NCI-H510A (cell line): ENCODE results near the gene SBF1.
"Not testable (repeated sequence)": the region's sequence is repeated elsewhere in the genome, so short reads cannot be mapped to it uniquely, and the experiment has no call there.

ENCODE experiments used
- DNase-seq: peaks from one replicate; lab custom pipeline; 2025; lab: John Stamatoyannopoulos, UW

SBF1 gene

DNA sequence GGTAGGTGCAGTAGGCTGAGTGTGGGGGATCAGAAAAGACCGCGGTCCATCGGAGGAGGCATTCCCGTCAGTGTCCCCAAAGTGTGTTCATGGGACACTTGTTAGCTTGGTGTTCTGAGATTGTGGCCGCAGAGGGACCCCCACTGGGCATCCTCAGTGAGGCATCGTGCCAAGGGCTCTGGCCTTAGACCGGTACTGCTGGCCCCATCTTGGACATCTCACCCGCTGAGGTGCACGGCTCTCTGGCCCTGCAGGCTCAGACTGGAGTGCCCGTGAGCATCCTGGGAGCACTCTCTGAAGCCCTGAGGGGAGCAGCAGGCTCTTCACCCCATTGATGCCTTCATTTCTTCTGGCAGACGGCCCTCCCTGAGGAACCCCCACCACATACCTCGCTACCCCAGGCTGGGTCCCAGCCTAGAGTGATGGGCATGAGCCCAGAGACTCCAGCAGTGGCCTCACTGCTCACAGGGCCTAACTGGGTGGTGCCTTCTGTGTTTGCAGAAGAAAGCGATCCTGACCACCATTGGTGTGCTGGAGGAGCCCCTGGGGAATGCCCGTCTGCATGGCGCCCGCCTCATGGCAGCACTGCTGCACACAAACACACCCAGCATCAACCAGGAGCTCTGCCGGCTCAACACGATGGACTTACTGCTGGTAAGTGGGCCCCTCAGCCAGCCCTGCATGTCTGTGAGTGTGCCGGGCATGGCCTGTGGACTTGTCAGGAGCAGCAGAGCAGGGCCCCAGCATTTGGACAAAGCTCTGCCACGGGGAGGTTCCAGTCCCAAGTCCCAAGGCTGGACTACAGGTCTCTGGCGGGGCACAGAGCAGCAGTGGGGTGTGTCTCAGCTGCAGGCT, 51.6 kb downstream of the SBF1 start:
- DNase-seq, result no peak

DNA sequence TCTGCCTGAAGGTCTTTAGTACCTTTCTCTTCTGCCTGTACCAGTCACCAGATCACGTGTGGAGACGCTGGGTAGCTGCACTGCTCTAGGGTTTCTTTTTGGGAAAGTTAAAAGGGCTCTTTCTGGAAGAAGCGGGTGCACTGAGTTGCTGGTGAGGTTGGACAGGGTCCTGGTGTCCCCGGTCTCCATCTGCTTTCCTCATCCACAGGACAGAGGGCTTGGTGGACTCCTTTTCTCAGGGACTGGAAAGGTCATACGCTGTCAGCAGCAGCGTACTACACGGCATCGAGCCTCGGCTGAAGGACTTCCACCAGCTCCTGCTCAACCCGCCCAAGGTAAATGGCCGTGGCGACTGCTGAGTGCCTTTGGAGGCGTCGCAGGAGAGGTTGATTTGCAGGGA, 52.8 kb downstream of the SBF1 start:
- DNase-seq, result no peak

DNA sequence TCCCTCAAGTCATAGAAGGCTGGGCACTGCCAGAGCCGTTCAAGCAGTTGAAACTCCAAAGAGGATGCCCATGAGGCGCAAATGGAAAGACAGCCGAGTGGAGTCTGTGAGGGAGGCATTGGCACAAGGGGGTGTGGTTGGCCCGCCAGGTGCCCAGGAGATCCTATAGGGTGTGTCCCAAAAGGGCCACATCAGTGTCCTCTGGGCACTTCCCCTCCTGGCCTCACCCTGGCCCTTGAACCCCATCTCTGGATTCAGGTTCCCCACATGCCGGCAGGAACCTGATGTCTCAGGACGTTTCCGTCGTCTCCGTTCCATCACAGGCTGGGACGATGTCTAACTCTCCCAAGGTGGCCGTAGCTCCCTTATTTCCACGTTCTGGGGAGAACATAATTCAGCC, 54.3 kb downstream of the SBF1 start:
- no peak for DNase-seq

DNA sequence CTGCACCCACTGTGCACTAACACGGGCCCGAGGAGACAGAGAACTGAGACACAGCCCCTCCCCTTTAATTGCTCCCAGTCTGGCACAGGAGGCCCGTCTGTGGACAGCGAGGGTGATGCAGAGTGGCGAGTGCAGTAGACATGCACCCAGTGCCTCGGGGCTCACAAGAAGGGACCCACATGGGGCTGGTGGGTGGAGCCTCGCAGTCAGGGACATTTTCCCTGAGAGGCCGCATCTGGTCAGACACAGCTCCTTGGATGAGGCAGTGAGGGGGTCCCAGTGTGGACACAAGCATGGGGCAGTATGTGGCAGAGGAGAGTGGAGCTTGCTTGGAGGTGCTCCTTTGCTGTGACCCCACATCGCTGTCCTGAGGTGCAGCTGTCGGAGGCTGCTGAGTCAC, 54.8 kb downstream of the SBF1 start:
- DNase-seq, result no peak

DNA sequence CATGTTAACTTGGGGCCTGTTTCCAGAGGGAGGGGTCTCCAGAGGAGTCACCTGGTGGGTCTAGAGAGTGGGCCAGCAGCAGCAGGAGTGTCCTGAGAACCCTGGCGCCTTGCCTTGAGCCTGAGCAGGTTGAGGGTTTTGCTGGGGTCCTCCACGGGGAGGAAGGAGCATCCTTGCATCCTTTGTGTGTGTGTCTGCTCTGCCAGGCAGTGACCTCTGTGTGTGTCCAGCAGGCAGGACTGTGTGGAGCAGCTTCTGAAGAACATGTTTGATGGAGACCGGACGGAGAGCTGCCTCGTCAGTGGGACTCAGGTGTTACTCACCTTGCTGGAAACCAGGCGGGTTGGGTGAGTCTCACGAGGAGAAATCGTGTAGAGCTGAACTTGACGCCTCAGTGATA, 55.7 kb downstream of the SBF1 start:
- DNase-seq, result no peak

DNA sequence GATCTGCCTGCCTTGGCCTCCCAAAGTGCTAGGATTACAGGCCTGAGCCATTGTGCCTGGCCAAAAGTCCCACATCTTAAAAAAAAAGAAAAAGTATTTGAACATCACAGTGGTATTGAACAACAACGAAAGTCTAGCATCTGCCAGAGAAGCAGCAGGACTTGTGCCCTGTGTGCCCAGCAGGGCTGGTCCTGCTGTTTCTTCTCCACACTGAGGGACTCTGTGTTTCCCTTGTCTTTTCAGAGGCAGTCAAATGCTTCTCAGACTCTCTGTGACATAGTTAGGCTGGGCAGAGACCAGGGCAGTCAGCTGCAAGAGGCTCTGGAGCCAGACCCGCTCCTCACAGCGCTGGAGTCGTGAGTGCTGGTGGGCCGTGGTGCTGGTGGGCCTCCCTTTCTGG, 56.2 kb downstream of the SBF1 start:
- no peak for DNase-seq

DNA sequence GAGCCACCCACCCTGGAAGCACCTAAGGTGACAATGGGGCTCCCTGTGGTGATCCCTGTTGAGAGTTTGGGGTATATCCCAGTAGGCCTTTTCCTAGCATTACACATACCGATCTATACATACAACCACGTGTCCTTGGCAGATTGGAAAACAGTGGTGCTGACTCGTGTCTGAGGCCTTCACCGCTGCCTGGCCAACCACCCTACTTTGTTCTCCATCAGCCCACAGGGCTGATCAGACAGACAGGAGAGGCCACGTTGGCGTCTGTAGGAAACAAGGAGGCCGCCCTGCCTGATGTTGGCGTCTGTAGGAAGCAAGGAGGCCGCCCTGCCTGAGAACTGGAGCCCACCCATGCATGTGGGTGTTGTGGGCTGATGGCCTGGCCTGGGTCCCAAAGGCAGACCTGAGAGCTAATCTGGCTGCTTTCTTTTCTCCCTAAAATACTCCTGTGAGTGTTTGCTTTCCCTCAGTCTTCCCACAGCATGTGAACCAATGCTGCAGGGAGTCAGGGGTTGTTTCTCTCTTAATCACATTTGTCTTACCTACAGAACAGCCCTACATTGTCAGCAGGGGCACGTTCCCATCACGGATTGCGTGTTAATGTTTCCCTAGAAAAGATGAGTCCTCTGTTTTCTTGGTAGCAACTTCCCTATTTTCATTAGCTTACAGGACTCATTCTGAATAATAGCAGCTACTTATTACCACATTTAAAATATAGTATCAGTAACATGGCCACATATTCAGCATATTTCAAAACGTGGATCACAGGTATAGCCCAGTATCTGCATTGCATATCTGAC, 57.2 kb downstream of the SBF1 start:
- DNase-seq, result no peak

DNA sequence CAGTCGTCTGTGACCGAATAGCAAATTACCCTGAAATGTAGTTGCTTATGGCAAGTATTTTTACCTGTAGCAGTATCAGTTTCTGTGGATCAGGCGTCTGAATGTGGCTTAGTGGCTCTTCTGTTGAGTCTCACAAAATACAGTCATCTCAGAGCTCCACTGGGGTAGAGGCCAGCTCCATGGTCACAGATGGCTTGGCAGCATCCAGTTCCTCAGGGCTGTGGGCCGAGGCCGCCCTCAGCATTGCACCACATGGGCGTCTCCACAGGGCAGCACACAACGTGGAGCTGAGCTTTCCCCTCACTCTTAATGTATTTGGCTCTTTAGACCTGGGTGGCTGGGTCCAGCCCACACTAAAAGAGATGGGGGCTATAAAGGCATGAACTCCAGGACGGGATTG, 57.8 kb downstream of the SBF1 start:
- DNase-seq, result no peak

DNA sequence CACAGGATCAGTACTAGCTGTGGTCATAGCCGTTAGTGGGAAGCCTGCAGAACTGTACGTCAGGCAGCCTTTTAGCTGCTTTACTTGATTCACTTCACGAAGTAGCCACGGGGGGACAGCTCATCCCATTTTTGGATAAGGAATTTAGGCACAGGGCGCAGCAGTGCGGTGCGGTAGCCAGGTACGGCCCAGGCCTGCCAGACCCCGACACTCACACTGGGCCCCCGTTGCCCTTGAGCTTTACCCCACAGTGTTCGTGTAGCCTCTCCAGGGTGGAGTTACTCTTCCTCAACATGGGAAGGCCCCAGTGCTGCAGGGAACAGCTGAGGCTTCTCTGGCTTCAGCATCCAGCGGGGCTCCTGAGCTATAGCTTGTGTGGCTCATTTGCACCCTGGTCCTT, 59.4 kb downstream of the SBF1 start:
- no peak for DNase-seq

DNA sequence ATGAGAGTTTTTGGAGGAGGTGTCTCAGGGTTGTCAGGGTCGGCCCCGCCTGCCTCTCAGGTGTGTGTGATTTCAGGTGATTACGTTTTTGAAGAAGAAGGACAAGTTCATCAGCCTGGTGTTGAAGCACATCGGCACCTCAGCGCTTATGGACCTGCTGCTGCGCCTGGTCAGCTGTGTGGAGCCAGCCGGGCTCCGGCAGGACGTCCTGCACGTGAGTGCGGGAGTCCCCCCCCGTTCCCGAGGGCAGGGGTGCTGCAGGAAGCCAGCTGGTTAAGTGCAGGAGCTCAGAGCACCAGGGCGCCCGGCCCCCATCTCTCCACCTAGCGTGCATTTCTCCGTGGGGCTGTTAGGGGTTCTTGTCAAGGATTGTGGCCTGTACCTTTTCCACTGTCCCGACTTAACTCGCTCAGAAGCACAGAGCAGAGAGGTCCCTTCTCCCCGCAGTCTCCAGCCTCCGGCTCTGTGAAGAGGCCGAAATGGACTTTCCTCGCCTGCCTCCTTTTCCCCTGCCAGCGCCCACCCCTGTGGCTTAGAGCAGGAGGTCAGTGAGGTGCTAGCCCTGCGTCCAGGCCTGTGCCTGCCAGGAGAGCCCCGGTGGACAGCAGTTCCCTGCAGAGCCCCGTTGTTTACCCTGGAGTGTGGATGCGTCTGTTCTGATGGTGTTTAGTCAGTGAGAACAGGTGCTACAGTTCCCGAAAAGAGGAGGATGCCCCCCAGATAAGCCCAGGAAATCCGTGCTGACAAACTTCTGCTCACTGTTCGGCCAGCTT, 60.2 kb downstream of the SBF1 start:
- no peak for DNase-seq

DNA sequence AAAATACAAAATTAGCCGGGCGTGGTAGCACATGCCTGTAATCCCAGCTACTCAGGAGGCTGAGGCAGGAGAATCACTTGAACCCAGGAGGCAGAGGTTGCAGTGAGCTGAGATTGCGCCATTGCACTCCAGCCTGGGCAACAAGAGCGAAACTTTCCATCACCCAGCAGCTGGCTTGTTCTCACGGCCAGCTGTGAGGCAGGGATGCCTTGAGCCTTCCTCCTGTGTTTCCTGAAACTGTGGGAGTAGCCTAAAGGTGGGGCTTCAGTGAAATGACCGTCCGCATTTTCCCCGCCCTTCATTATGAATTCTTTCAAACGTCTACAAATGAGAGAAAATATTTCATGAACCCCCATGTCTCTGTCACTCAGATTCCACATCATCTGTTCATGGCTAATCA, 65.9 kb downstream of the SBF1 start:
- DNase-seq, result not testable (repeated sequence)

DNA sequence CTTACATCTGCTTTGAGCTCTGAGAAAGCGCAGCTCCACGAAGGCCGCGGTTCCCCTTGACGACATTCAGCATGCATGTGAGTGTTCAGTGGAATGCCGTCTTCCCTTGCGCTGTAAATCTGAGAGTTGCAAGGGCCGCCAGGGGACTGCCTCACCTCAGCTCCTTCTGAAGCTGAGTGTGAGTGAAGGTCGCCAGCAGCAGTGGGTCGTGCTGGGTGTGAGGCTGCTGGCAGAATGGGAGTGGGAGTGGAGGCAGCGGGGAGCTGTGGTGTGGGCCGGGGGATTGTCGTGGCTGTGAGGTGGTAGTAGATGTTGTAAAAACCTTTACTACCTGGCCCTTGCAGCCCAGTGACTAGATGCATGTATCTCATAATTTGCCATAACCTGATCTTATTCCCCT, 66.5 kb downstream of the SBF1 start:
- DNase-seq, result no peak

DNA sequence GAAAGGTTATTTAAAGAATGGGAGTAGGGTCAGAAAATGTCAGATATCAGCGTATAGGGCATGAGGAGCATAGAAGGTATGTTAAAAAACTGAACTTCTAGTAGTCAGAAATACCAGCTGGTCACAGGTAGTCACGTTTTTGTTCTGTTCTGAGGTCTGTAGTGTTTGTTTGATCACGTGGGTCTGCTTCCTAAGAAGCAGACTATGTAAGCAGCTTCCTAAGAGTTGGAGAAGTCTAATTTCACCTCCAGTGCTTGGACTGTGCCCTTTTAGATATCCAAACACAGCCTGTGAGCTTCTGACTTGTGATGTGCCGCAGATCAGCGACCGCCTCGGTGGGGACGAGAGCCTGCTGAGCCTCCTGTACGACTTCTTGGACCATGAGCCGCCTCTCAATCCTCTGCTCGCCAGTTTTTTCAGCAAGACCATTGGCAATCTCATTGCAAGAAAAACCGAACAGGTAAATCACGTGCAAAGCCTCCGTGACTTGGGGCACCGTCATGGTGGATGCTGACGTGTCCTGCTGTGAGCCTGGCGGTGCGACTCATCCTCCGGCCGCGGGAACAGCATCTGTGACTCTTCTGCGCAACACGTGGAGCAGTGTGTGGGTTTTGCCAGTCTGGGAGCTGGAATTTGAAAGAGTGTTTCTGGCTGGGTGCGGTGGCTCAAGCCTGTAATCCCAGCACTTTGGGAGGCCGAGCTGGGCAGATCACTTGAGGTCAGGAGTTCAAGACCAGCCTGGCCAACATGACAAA, 68.2 kb downstream of the SBF1 start:
- no peak for DNase-seq

DNA sequence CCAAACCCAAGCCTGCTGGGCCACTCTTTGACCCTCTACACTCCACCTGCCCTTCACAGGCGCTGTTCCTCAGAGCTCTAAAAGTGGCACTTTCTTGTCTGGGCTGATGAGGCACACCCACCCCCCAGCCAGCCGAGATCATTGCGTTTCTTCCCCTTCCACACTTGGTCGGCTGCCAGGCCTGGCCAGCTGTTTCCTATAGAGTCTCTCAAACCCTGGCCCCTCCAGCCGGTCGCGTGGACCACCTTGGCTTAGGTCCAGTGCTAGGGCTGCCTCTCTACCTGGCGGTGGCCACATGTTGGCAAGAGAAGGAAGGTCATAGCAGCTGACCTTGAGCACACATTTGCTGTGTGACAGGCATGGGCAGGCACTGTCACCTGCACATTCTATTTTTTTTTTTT, 71.1 kb downstream of the SBF1 start:
- no peak for DNase-seq

DNA sequence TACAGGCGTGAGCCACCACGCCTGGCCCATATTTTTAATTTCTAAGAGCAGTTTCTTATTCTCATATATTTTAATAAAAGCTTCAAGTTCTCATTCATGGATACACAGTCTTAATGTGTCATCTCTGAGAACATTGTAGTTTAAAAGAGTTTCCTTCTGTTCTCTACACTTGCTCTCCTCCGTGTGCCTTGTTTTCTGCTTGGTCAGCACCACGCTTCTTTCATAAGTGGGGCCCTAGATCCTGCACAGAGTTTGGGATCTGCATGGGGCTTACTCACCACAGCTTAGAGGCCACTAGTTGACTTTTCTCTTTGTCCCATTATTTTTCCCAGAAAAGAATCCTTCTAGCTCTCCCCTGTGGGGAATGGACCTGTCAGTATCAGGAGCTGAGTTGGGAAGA, 72.9 kb downstream of the SBF1 start:
- no peak for DNase-seq

DNA sequence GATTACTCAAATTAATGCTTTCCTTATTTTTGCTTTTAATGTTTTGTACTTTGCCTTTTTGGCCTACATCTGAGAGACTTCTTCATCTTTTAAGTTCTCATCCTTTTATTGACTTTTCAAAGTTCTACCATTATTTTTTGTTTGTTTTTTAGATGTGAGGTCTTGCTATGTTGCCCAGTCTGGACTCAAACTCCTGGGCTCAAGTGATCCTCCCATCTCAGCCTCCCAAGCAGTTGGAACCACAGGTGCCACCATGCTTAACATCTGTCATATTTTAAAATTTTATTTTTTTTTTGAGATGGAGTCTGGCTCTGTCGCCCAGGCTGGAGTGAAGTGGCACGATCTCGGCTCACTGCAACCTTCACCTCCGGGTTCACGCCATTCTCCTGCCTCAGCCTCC, 73.9 kb downstream of the SBF1 start:
- DNase-seq, result no peak

DNA sequence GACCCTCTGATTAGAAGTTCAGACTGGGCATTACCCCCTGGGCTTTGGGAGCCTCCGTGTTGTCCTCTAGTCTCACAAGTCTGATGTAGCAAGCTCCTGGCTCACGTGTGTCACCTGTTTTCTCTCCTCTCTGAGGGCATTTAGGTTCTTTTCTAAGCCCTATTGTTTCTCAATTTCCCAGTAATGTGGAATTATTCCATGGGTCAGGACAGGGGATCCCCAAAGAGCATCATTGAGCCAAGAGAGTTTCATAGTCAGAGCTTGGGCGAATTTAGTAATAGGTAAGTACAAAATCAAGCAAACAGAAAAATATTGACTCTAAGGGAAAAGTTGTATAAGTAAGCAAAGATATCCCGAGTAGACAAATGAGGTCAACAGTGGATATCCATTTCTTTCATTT, 74.4 kb downstream of the SBF1 start:
- no peak for DNase-seq

DNA sequence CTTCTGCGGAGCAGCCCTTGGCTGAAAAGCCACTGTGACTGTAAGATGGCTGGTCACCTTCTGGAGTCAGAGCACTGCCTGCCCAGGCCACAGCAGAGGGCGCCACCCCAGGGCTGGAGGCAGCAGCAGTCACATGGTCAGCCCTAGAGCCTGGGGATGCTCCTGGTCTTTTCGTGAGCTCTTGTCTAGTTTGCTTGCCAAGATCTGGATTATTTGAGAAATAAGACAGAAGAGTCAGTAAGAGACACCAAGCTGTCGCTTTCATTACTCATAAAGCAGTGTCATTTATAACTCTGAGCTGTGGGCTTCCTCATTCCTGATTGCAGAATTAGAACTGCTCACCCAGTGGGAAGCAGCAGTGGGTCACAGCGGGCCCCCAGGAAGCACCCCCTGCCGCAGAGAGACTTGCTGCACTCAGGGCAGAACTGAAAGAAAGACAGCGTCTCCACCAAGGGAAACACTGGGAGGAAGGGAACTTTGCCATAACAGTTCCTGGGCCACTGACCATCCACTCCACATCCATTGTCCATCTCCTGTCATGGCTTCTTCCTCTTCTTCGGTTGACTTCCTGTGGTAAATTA, 75.0 kb downstream of the SBF1 start:
- DNase-seq, result no peak

DNA sequence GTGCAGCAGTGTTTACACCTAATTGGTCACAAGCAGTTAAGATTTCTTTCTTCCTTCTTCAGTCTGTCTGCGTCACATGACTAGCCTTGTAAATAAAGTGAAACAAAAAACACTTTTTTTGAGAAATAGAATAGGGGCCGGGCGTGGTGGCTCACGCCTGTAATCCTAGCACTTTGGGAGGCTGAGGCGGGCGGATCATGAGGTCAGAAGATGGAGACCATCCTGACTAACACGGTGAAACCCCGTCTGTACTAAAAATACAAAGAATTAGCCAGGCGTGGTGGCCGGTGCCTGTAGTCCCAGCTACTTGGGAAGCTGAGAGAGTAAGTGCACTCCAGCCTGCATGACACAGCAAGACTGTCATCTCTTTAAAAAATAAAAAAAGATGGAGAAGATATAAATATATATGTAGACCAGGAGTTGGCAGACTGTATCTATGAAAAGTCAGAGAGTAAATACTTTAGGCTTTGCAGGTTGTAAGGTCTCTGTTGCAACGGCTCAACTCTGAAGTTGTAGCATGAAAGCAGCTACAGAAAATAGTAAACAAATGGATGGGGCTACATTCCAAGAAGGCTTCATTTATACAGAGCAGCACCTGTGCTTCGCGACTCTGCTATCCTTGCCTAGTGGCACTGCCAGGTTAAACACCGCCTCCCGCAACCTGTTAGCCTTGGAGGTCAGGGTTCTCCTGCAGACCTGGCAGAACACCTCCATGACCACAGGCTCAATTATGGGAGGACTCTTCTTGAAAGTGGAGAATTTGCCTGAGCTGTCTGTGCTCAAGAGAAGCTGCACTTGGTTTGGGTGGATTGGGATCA, 75.8 kb downstream of the SBF1 start:
- DNase-seq, result no peak

DNA sequence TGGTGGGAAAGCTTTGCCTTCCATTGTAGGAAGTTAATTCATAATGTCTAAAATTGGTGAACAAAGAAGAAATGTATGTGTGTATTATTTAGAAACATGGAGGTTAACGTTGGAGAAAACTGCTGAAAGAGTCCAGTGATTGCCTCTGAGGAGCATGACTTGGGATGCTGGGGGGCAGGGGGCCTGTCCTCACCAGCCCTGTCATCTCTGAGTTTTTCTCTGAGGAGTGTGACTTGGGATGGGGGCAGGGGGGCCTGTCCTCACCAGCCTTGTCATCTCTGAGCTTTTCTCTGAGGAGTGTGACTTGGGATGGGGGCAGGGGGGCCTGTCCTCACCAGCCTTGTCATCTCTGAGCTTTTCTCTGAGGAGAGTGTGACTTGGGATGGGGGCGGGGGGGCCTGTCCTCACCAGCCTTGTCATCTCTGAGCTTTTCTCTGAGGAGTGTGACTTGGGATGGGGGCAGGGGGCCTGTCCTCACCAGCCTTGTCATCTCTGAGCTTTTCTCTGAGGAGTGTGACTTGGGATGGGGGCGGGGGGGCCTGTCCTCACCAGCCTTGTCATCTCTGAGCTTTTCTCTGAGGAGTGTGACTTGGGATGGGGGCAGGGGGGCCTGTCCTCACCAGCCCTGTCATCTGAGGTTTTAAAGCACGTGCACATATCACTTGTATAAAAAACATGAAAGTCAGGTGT, 77.3 kb downstream of the SBF1 start:
- not testable (repeated sequence) for DNase-seq
